GM18861 (cell line): ENCODE data around the gene POLDIP2.
A peak's percentile ranks its signal among the peaks of the same experiment; 100 is the strongest.

Experiments used
- ATAC-seq: cut with Tn5 transposase; IDR thresholded peaks from one replicate; pipeline ENCODE4 v1.9.1; 2021; ENCODE audit not compliant: unreplicated experiment

The POLDIP2 gene

GRCh38 chr17:28317966-28318758 lies 39.2 kb downstream of the POLDIP2 start:
- peak; percentile 6 for ATAC-seq

- no peak for ATAC-seq
These were observed 40.0 kb downstream of the POLDIP2 start for GRCh38 chr17:28317099-28317965.

- no peak for ATAC-seq
These were observed 41.3 kb downstream of the POLDIP2 start for GRCh38 chr17:28315846-28316705.

GRCh38 chr17:28313841-28314240 lies 43.5 kb downstream of the POLDIP2 start:
- no peak for ATAC-seq

GRCh38 chr17:28306954-28307401 lies 50.3 kb downstream of the POLDIP2 start:
- ATAC-seq = no peak

- no peak for ATAC-seq
These were observed 58.9 kb downstream of the POLDIP2 start for GRCh38 chr17:28298449-28298848.
